Measurements from ENCODE around the gene RTN4RL1. TPM values are rescaled to one million over a fixed set of nuclear protein-coding genes. Genes with fewer than 3 reads are reported as not detected.

RTN4RL1 gene
- total RNA-seq, 1 donor from 2014 or later: 4.0 TPM

DNA sequence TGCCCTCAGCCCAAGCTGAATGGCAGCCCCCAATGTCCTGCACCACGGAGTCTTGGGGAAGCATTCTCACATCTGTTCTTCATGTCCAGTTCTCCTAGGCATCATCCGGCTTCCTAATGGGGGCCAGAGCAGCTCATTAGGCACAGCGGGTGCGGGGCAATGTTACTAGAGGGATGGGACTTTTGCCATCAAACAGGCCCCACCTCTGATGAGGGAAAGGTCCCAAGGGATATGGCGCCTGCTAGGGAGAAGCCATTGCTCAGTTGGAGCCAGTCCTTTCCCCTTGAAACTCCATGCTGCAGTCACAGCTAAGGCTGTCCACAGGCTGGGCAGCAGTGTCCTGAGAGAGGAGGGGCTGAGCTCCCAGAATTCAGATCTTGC, 3.1 kb upstream of the RTN4RL1 start:
- H3K9me3 ChIP-seq (replicated peaks): no peaks in the 10 kb centered on the region
- no peak for DNase-seq
- H3K36me3 ChIP-seq: no peaks in the 10 kb centered on the region
- peaks cover 67% of the 10 kb centered on the region for H3K4me1 ChIP-seq
- no peak overlapping the region for H3K4me3 ChIP-seq
- H3K27me3 ChIP-seq (ENCODE audit: low read depth): peaks cover 53% of the 10 kb centered on the region
- no peak for TF ChIP-seq CTCF (IDR thresholded peaks at IDR 0.05; ENCODE audit: borderline replicate concordance)
- H3K27ac ChIP-seq (replicated peaks): no peak overlapping the region
- intact Hi-C loops (cut with micrococcal nuclease): loop anchor here (10.0 kb wide), 1 partner anchor 113 kb away; no protein-coding TSS in a partner anchor

- Histone ChIP-seq H3K9me3 (replicated peaks) (no peaks in the 10 kb centered on the region), H3K27ac (replicated peaks) (no peak overlapping the region), H3K4me3 (no peak overlapping the region), H3K4me1 (peaks cover 68% of the 10 kb centered on the region), H3K27me3 (ENCODE audit: low read depth) (peaks cover 55% of the 10 kb centered on the region), H3K36me3 (no peaks in the 10 kb centered on the region)
- no peak for DNase-seq
- no peak for TF ChIP-seq CTCF (IDR thresholded peaks at IDR 0.05; ENCODE audit: borderline replicate concordance)
- intact Hi-C loops (cut with micrococcal nuclease): loop anchor here (10.0 kb wide), 1 partner anchor 113 kb away; no protein-coding TSS in a partner anchor
Measured at GRCh38 chr17:2027528-2028233, 2.5 kb upstream of the RTN4RL1 start.

GRCh38 chr17:2025622-2026309, 632 bp upstream of the RTN4RL1 start:
- peaks cover 57% of the 10 kb centered on the region for H3K27me3 ChIP-seq (ENCODE audit: low read depth)
- peak; percentile 78 for DNase-seq
- H3K4me1 ChIP-seq: peaks cover 49% of the 10 kb centered on the region
- intact Hi-C loops (cut with micrococcal nuclease): loop anchor here (10.0 kb wide), 1 partner anchor 111 kb away; no protein-coding TSS in a partner anchor
- TF ChIP-seq CTCF (IDR thresholded peaks at IDR 0.05; ENCODE audit: borderline replicate concordance): peak; percentile 78
- peak overlapping the region; percentile 77 for H3K4me3 ChIP-seq
- no peaks in the 10 kb centered on the region for H3K9me3 ChIP-seq (replicated peaks)
- H3K36me3 ChIP-seq: no peaks in the 10 kb centered on the region
- H3K27ac ChIP-seq (replicated peaks): peak overlapping the region; percentile 80

GRCh38 chr17:2024572-2025219, 438 bp downstream of the RTN4RL1 start:
- Histone ChIP-seq H3K9me3 (replicated peaks) (no peaks in the 10 kb centered on the region), H3K27me3 (ENCODE audit: low read depth) (peaks cover 57% of the 10 kb centered on the region), H3K4me1 (peaks cover 46% of the 10 kb centered on the region), H3K36me3 (no peaks in the 10 kb centered on the region), H3K27ac (replicated peaks) (peak overlapping the region; percentile 80), H3K4me3 (peak overlapping the region; percentile 77)
- DNase-seq: no peak
- intact Hi-C loops (cut with micrococcal nuclease): loop anchor here (10.0 kb wide), 1 partner anchor 110 kb away; no protein-coding TSS in a partner anchor
- no peak for TF ChIP-seq CTCF (IDR thresholded peaks at IDR 0.05; ENCODE audit: borderline replicate concordance)
